Suppressor macrophage treated with lipopolysaccharide for 1 hour (primary cell): ENCODE measurements around the gene GPR78.

Source experiments
- DNase-seq, 3 donors: peaks; one replicate each; pipeline ENCODE4 v3.0.0-alpha.2; 2020 to 2022

The GPR78 gene

GRCh38 chr4:8587469-8588195 lies 7.4 kb downstream of the GPR78 start:
- no peak for DNase-seq

GRCh38 chr4:8588196-8588470 lies 7.9 kb downstream of the GPR78 start:
- no peak for DNase-seq

- no peak for DNase-seq
Measured at GRCh38 chr4:8589336-8589735, 9.1 kb downstream of the GPR78 start.

- no peak for DNase-seq
Measured at GRCh38 chr4:8589823-8590545, 9.8 kb downstream of the GPR78 start.

DNA sequence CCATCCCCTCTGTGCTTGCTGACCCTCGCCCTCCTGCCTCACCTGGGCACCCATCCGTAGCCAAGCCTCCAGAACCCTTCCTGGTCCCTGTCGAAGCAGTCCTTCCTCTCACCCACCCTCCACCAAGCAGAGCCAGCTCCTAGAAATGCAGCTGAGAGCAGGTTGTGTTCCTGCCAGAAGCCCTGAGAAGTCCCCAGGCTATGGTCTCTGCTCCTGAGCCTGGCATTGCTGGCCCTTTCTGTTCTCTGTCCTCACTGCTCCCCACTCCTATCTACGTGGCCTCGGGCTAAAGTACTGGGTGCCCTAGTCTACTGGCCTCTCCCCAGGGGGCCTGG lies 10.3 kb downstream of the GPR78 start:
- DNase-seq, result no peak

- no peak for DNase-seq
Measured at GRCh38 chr4:8591114-8591513, 10.9 kb downstream of the GPR78 start.

DNA sequence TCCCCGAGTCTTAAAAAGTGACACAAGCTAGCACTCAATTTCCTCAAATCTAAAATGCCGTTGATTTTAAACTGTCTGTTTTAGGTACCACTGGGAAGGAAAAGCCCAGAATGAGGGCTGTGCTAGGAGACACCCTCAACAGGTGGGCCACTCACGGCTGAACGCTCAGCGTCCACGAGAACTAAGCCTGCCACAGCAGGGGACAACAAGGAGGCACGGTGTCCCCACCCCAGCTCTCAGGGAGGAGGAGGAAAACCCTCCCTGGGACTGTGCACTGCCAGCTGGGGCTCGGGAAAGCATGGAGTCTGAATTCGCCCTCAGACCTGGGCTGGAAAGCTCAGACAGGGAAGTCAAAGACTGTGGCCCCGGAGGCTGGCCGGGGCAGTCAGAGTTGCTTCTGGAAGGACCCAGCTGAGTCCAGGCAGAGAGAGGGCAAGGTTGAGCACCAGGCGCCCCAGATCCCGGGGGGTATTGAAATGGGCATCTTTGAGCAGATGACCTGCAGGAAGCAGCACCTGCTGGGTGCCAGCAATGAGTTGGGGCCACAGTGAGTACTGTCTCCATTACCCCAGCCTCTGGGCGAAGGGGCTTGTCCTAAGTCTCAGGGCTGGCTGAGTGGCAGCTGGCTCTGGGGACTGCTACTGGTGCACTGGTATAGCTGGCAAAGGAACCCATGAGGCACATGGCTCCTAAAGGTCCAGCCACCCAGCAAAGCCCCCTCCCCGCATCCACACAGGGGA lies 11.6 kb downstream of the GPR78 start:
- no peak for DNase-seq

- no peak for DNase-seq
Measured at GRCh38 chr4:8592366-8593263, 12.4 kb downstream of the GPR78 start, which contains the start of gene CPZ. Gene CPZ (plus strand): TSS chr4:8592765. CDS start chr4:8592834, 69 bp downstream.

GRCh38 chr4:8593264-8594096 lies 13.3 kb downstream of the GPR78 start:
- no peak for DNase-seq

DNA sequence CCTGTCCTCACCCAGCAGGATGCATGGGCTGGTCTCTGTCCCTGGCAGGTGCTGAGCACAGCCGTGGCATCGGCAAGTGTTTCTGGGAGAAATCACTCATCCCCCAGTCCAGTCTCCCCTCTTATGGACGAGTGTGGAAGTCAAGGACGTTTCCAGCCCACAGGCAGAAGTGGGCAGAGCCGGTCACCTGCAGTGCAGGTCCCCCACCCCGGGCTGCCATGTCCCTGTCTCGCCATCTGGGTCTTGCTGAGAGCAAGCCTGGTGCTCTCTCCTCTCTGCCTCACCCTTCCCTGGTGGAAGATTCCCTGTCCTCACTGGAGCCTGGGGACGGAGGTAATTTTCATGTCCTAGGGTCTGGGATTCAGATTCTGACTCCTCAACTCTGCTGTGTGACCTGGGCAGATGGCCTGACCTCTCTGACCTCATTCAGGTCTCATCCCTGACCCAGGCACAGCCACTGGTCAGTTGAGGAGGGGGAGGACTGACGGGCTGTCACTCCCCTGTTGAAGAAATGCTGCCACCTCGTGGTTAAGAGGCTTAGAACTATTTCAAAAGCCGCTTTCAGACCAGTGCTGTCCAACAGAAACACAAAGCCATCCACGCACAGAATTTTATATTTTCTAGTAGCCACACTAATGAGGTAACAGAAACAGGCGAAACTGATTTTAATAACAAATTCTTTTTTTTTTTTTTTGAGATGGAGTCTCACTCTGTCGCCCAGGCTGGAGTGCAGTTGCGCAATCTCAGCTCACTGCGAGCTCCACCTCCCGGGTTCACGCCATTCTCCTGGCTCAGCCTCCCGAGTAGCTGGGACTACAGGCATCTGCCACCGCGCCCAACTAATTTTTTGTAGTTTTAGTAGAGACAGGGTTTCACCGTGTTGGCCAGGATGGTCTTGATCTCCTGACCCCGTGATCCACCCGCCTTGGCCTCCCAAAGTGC lies 14.2 kb downstream of the GPR78 start:
- DNase-seq, result peak; percentile 75 to 80 (median 78)

DNA sequence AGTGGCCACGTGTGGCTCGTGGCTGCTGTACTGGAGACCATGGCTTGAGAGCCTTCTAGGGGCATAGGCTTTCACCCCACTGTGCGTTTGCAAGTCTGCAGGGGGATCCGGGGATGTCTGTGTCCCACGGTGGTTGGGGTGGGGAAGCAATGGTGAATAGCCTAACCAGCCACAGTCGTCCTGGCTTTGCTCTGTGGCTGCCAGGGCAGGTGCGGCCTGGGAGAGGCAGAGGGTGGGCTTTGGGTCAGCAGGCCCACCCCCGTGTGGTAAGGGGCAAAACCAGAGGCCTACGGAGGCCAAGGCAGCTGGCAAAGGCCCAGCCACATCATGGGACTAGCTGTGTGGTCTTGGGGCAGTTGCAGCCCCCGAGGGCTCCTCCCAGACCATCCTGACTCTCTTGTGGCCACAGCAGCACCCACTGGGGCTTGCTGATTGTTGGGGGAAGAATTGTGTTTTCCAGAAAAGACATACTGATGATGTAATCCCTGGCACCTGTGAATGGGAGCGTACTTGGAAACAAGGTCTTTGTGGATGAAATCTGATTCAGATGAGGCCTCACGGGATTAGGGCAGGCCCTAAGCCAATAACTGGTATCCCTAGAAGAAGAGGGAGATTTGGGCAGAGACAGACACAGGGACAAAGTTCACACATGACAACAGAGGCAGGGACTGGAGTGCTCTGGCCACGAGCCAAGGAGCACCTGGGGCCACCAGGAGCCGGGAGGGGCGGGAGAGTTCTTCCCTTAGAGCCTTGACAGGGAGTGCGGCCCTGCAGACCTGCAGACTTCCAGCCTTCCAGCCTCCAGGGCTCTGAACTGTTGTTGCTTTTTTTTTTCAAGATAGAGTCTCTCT lies 15.3 kb downstream of the GPR78 start:
- no peak for DNase-seq

GRCh38 chr4:8596891-8597290 lies 16.7 kb downstream of the GPR78 start:
- DNase-seq, result no peak

DNA sequence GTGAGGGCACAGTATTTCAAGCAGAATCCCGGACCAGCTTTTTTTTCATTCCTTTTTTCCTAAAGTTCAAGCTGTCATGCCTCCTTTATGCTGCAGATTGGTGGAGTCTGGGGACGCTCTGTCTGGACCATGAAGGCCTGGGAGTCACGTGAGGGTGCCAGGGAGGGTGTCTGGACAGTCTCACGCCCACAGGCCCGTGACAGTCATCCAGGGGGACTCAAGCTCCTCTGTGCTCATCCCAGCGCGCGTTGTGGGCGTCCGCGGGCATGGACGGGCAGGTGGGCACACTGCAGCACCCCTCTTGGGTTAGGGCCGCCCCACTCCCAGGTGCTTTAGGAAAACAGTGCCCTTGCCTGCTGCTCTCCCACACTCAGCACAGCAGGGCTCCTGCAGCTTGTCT lies 17.1 kb downstream of the GPR78 start:
- DNase-seq, result no peak

GRCh38 chr4:8597791-8598190 lies 17.6 kb downstream of the GPR78 start:
- no peak for DNase-seq

DNA sequence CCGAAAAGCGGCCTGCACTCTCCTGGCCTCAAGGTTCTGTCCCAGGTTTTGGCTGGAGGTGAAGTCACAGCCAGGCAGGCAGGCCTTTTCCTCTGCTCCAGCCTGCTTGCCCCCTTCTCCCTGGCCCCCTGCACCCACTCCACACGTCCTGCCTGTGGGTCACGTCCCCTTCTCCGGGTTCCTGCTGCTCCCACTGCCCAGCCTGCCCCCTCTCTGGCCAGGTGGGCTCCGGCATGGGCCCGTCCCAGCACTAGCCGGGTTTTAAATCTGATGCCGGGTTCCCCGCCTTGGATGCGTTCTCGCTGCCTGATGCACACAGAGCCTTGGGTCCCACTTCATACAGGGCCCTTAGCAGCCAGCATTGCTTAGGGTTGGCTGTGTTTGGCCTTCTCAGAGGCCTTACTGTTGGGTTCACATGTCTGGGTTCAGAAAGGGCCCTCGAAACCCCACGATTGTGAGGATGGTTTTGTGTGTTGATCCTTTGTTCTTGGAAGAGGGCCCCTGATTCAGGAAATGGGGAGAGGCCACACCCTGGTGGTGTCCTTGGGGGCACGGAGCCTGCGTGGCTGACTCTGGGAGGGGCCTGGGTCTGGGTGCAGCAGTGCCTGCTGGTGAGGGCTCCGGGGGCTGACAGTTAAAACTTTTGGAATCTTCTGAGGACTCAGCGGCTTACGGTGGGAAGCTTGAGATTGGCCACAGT lies 18.3 kb downstream of the GPR78 start:
- no peak for DNase-seq

DNA sequence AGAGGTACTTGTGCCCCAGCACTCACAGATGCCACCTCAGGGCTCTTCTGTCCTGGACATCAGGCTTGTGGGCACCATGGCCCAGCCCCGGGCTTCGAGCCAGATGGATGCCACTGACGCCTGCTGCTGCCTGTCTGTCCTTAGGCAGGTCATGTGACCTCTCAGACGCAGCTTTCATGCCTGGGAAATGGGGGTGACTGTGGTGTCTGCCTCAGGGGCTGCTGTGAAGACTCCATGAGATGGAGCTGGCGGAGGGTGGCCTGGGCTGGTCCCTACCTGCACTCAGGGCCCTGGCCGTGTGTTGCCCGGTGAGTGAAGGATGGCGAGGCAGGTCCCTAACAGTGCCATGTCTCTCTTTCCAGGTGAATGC lies 18.9 kb downstream of the GPR78 start:
- no peak for DNase-seq

DNA sequence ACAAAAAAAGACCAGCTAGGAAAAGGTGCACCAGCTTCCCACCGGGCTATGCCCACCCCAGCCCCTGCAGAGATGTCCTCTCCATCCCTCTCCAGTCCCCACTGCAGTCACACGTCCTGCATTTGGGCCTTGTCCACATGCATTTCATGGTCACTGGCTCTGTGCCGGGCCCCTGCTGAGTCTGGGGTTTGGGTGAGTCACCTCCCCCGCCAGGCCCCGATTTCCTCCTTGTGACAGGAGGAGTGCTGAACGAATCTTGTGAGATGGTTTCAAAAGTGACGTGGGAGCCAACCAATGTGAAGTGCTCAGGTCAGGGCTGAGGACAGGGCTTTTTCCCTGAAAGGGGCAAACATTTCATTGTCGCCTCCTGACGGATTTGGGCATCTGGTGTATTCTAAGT lies 19.5 kb downstream of the GPR78 start:
- DNase-seq, result peak in 2 of 3 donors; percentile 5 to 7

DNA sequence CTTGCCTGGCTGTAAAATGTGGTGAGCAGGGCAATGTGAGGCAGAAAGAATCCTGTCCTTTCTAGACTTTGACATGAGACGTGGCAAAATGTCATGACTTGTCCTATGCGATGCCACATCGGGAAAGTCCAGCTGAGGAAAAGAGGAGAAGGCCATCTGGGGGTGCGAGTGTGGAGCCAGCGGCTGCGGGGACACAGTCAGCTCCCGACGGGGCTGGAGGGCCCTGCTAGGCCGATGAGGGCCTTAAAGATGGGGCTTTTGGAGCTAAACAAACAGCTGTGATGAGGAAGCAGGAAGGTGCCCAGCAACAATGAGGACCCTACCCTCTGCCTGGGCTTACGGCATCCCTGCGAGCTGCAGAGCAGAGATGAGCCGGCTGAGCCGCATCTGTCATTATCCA lies 20.1 kb downstream of the GPR78 start:
- no peak for DNase-seq

- DNase-seq, result no peak
Measured at GRCh38 chr4:8600686-8601085, 20.5 kb downstream of the GPR78 start.
